ENCODE measurements around the gene IDH3A.

IDH3A gene

GRCh38 chr15:78120523-78120922, 28.6 kb upstream of the IDH3A start:
- no peaks in the 10 kb centered on the region for H3K79me2 ChIP-seq (ENCODE audit: control insufficient read depth, insufficient read depth, low read length)
- H3K27ac ChIP-seq (ENCODE audit: low read depth, low read length), result no peak overlapping the region
- no peak overlapping the region for H3K18ac ChIP-seq (ENCODE audit: low read length)
- H2AK5ac ChIP-seq (ENCODE audit: low read length), result no peak overlapping the region
- H3K4me3 ChIP-seq (ENCODE audit: low read length), result no peak overlapping the region
- no peak overlapping the region for H2BK15ac ChIP-seq (replicated peaks; ENCODE audit: low read depth)
- H2BK5ac ChIP-seq (ENCODE audit: low read length), result no peak overlapping the region
- no peaks in the 10 kb centered on the region for H3K4me1 ChIP-seq (ENCODE audit: control insufficient read depth, low read depth, low read length)
- no peaks in the 10 kb centered on the region for H3K79me1 ChIP-seq (ENCODE audit: low read length)
- no peak overlapping the region for H3K56ac ChIP-seq (ENCODE audit: low read length)
- no peak overlapping the region for H3K4ac ChIP-seq (ENCODE audit: low read depth, low read length)
- H4K5ac ChIP-seq (ENCODE audit: low read length), result no peak overlapping the region
- no peak overlapping the region for H3K23ac ChIP-seq (ENCODE audit: low read length)
- no peaks in the 10 kb centered on the region for H3K36me3 ChIP-seq (ENCODE audit: control insufficient read depth, insufficient read depth, low read length)
- no peak for DNase-seq
- WGBS (ENCODE audit: extremely low coverage, insufficient coverage, low lambda C conversion rate), result no CpG with 5 or more reads among the region's 5 CpGs
- H3K9ac ChIP-seq (ENCODE audit: low read length), result no peak overlapping the region
- no peak overlapping the region for H2BK120ac ChIP-seq (ENCODE audit: low read depth, low read length)
- H3K4me2 ChIP-seq (ENCODE audit: low read length), result no peak overlapping the region
- no peaks in the 10 kb centered on the region for H3K27me3 ChIP-seq (ENCODE audit: insufficient read depth, low read length, poor library complexity)
- H4K8ac ChIP-seq (ENCODE audit: low read depth, low read length), result no peak overlapping the region

- no peak overlapping the region for H2BK5ac ChIP-seq (ENCODE audit: low read length)
- no peak overlapping the region for H2BK120ac ChIP-seq (ENCODE audit: low read depth, low read length)
- H3K27me3 ChIP-seq (ENCODE audit: insufficient read depth, low read length, poor library complexity), result no peaks in the 10 kb centered on the region
- WGBS (ENCODE audit: extremely low coverage, insufficient coverage, low lambda C conversion rate), result no CpG with 5 or more reads among the region's 3 CpGs
- no peak for DNase-seq
- H3K23ac ChIP-seq (ENCODE audit: low read length), result no peak overlapping the region
- no peak overlapping the region for H2BK15ac ChIP-seq (replicated peaks; ENCODE audit: low read depth)
- H3K79me2 ChIP-seq (ENCODE audit: control insufficient read depth, insufficient read depth, low read length), result no peaks in the 10 kb centered on the region
- no peak overlapping the region for H4K8ac ChIP-seq (ENCODE audit: low read depth, low read length)
- no peaks in the 10 kb centered on the region for H3K79me1 ChIP-seq (ENCODE audit: low read length)
- no peak overlapping the region for H3K4me2 ChIP-seq (ENCODE audit: low read length)
- no peaks in the 10 kb centered on the region for H3K4me1 ChIP-seq (ENCODE audit: control insufficient read depth, low read depth, low read length)
- H3K27ac ChIP-seq (ENCODE audit: low read depth, low read length), result no peak overlapping the region
- no peak overlapping the region for H3K4me3 ChIP-seq (ENCODE audit: low read length)
- no peak overlapping the region for H3K4ac ChIP-seq (ENCODE audit: low read depth, low read length)
- no peak overlapping the region for H3K9ac ChIP-seq (ENCODE audit: low read length)
- H2AK5ac ChIP-seq (ENCODE audit: low read length), result no peak overlapping the region
- no peaks in the 10 kb centered on the region for H3K36me3 ChIP-seq (ENCODE audit: control insufficient read depth, insufficient read depth, low read length)
- no peak overlapping the region for H3K56ac ChIP-seq (ENCODE audit: low read length)
- H4K5ac ChIP-seq (ENCODE audit: low read length), result no peak overlapping the region
- H3K18ac ChIP-seq (ENCODE audit: low read length), result no peak overlapping the region
Measured at GRCh38 chr15:78125267-78125666, 23.9 kb upstream of the IDH3A start.

- Histone ChIP-seq H2BK15ac (replicated peaks; ENCODE audit: low read depth) (no peak overlapping the region), H2AK5ac (ENCODE audit: low read length) (no peak overlapping the region), H3K4me2 (ENCODE audit: low read length) (no peak overlapping the region), H3K27ac (ENCODE audit: low read depth, low read length) (no peak overlapping the region), H3K79me2 (ENCODE audit: control insufficient read depth, insufficient read depth, low read length) (no peaks in the 10 kb centered on the region), H3K9ac (ENCODE audit: low read length) (no peak overlapping the region), H3K18ac (ENCODE audit: low read length) (no peak overlapping the region), H2BK120ac (ENCODE audit: low read depth, low read length) (no peak overlapping the region), H3K4me3 (ENCODE audit: low read length) (no peak overlapping the region), H3K4ac (ENCODE audit: low read depth, low read length) (no peak overlapping the region), H3K56ac (ENCODE audit: low read length) (no peak overlapping the region), H3K4me1 (ENCODE audit: control insufficient read depth, low read depth, low read length) (no peaks in the 10 kb centered on the region), H3K23ac (ENCODE audit: low read length) (no peak overlapping the region), H3K36me3 (ENCODE audit: control insufficient read depth, insufficient read depth, low read length) (no peaks in the 10 kb centered on the region), H3K79me1 (ENCODE audit: low read length) (no peaks in the 10 kb centered on the region), H3K27me3 (ENCODE audit: insufficient read depth, low read length, poor library complexity) (no peaks in the 10 kb centered on the region), H4K8ac (ENCODE audit: low read depth, low read length) (no peak overlapping the region), H2BK5ac (ENCODE audit: low read length) (no peak overlapping the region), H4K5ac (ENCODE audit: low read length) (no peak overlapping the region)
- WGBS (ENCODE audit: extremely low coverage, insufficient coverage, low lambda C conversion rate), result no CpG with 5 or more reads among the region's 2 CpGs
- no peak for DNase-seq
Measured at GRCh38 chr15:78127882-78128281, 21.3 kb upstream of the IDH3A start.

GRCh38 chr15:78129077-78129750, 19.9 kb upstream of the IDH3A start:
- no peak overlapping the region for H3K4ac ChIP-seq (ENCODE audit: low read depth, low read length)
- no peak overlapping the region for H3K27ac ChIP-seq (ENCODE audit: low read depth, low read length)
- H3K4me1 ChIP-seq (ENCODE audit: control insufficient read depth, low read depth, low read length), result no peaks in the 10 kb centered on the region
- H3K27me3 ChIP-seq (ENCODE audit: insufficient read depth, low read length, poor library complexity), result no peaks in the 10 kb centered on the region
- no peak overlapping the region for H3K4me3 ChIP-seq (ENCODE audit: low read length)
- H2BK15ac ChIP-seq (replicated peaks; ENCODE audit: low read depth), result no peak overlapping the region
- no peak overlapping the region for H2BK5ac ChIP-seq (ENCODE audit: low read length)
- no peak overlapping the region for H2AK5ac ChIP-seq (ENCODE audit: low read length)
- DNase-seq, result no peak
- no peak overlapping the region for H3K23ac ChIP-seq (ENCODE audit: low read length)
- H3K9ac ChIP-seq (ENCODE audit: low read length), result no peak overlapping the region
- H2BK120ac ChIP-seq (ENCODE audit: low read depth, low read length), result no peak overlapping the region
- H3K79me1 ChIP-seq (ENCODE audit: low read length), result no peaks in the 10 kb centered on the region
- no peak overlapping the region for H3K18ac ChIP-seq (ENCODE audit: low read length)
- WGBS (ENCODE audit: extremely low coverage, insufficient coverage, low lambda C conversion rate), result no CpG with 5 or more reads among the region's 8 CpGs
- no peaks in the 10 kb centered on the region for H3K79me2 ChIP-seq (ENCODE audit: control insufficient read depth, insufficient read depth, low read length)
- H3K56ac ChIP-seq (ENCODE audit: low read length), result no peak overlapping the region
- H3K36me3 ChIP-seq (ENCODE audit: control insufficient read depth, insufficient read depth, low read length), result no peaks in the 10 kb centered on the region
- no peak overlapping the region for H4K8ac ChIP-seq (ENCODE audit: low read depth, low read length)
- H4K5ac ChIP-seq (ENCODE audit: low read length), result no peak overlapping the region
- no peak overlapping the region for H3K4me2 ChIP-seq (ENCODE audit: low read length)

GRCh38 chr15:78129751-78130287, 19.3 kb upstream of the IDH3A start:
- Histone ChIP-seq H3K79me1 (ENCODE audit: low read length) (no peaks in the 10 kb centered on the region), H3K4me2 (ENCODE audit: low read length) (no peak overlapping the region), H2BK120ac (ENCODE audit: low read depth, low read length) (no peak overlapping the region), H3K36me3 (ENCODE audit: control insufficient read depth, insufficient read depth, low read length) (no peaks in the 10 kb centered on the region), H3K27ac (ENCODE audit: low read depth, low read length) (no peak overlapping the region), H3K4me1 (ENCODE audit: control insufficient read depth, low read depth, low read length) (no peaks in the 10 kb centered on the region), H3K9ac (ENCODE audit: low read length) (no peak overlapping the region), H3K27me3 (ENCODE audit: insufficient read depth, low read length, poor library complexity) (no peaks in the 10 kb centered on the region), H2BK5ac (ENCODE audit: low read length) (no peak overlapping the region), H3K56ac (ENCODE audit: low read length) (peak overlapping the region; percentile 86), H3K79me2 (ENCODE audit: control insufficient read depth, insufficient read depth, low read length) (no peaks in the 10 kb centered on the region), H4K8ac (ENCODE audit: low read depth, low read length) (no peak overlapping the region), H3K23ac (ENCODE audit: low read length) (no peak overlapping the region), H2BK15ac (replicated peaks; ENCODE audit: low read depth) (no peak overlapping the region), H4K5ac (ENCODE audit: low read length) (no peak overlapping the region), H3K4me3 (ENCODE audit: low read length) (no peak overlapping the region), H3K4ac (ENCODE audit: low read depth, low read length) (no peak overlapping the region), H3K18ac (ENCODE audit: low read length) (no peak overlapping the region), H2AK5ac (ENCODE audit: low read length) (no peak overlapping the region)
- no peak for DNase-seq
- no CpG with 5 or more reads among the region's 5 CpGs for WGBS (ENCODE audit: extremely low coverage, insufficient coverage, low lambda C conversion rate)

Measured in mesendoderm (in vitro differentiated cells).